Upper lobe of left lung (tissue), 4 donors: ENCODE results near the gene GAL.

Experiments used
- EP300 ChIP-seq, 4 donors: sonication (generic); formaldehyde crosslinking; IDR thresholded peaks; one replicate each; pipeline ENCODE4 v1.5.1; 2017; ENCODE audit warnings: antibody characterized with exemption in 4 of 4, control low read depth in 2 of 4
- POLR2A ChIP-seq, 4 donors: fragments of 450-650 bp; IDR thresholded peaks; one replicate each; pipeline ENCODE4 v1.5.1; 2016 to 2017; ENCODE audit warnings: antibody characterized with exemption in 4 of 4, mild to moderate bottlenecking in 2 of 4
- POLR2AphosphoS5 ChIP-seq, 2 donors: sonication (generic); formaldehyde crosslinking; IDR thresholded peaks; one replicate each; pipeline ENCODE4 v1.5.1; 2017; ENCODE audit warnings: antibody characterized with exemption in 2 of 2
- TF ChIP-seq, protein P1 (sequence below), 6 experiments: fragments of 450-650 bp in 4 of 6; fragments of 200-600 bp in 2 of 6; sonication (generic) in 2 of 6; IDR thresholded peaks; one replicate each; pipeline ENCODE4 v1.5.1; 2016 to 2019; ENCODE audit warnings: antibody characterized with exemption in 6 of 6

- TF ChIP-seq POLR2AphosphoS5 (IDR thresholded peaks at IDR 0.05) = no peak
- TF ChIP-seq, protein P1, sequence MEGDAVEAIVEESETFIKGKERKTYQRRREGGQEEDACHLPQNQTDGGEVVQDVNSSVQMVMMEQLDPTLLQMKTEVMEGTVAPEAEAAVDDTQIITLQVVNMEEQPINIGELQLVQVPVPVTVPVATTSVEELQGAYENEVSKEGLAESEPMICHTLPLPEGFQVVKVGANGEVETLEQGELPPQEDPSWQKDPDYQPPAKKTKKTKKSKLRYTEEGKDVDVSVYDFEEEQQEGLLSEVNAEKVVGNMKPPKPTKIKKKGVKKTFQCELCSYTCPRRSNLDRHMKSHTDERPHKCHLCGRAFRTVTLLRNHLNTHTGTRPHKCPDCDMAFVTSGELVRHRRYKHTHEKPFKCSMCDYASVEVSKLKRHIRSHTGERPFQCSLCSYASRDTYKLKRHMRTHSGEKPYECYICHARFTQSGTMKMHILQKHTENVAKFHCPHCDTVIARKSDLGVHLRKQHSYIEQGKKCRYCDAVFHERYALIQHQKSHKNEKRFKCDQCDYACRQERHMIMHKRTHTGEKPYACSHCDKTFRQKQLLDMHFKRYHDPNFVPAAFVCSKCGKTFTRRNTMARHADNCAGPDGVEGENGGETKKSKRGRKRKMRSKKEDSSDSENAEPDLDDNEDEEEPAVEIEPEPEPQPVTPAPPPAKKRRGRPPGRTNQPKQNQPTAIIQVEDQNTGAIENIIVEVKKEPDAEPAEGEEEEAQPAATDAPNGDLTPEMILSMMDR (IDR thresholded peaks at IDR 0.05) = no peak
- no peak for TF ChIP-seq POLR2A (IDR thresholded peaks at IDR 0.05)
- no peak for TF ChIP-seq EP300 (IDR thresholded peaks at IDR 0.05)
Measured at GRCh38 chr11:68682531-68682961, 1.8 kb upstream of the GAL start.
